SK-N-SH treated with all-trans-retinoic acid at 6 μM for 48 hours (cell line): Measurements from ENCODE around the gene MYO16.

Experiments used
- ATAC-seq: fragments of 200-7000 bp; cut with Tn5 transposase; 3 replicates; pipeline ENCODE4 v1.9.1; 2020; ENCODE audit warnings: mild to moderate bottlenecking, moderate library complexity
- ARNTL ChIP-seq: fragments of 450-650 bp; formaldehyde crosslinking; IDR thresholded peaks from 2 replicates; pipeline ENCODE4 v1.5.0; 2020; ENCODE audit warnings: low read depth, mild to moderate bottlenecking, moderate library complexity, borderline replicate concordance
- BACH2 ChIP-seq: fragments of 250-450 bp; sonication (Bioruptor Pico); IDR thresholded peaks from 2 replicates; pipeline ENCODE4 v1.9.0; 2021; ENCODE audit warnings: mild to moderate bottlenecking, borderline replicate concordance
- CREB5 ChIP-seq: fragments of 250-450 bp; sonication (Bioruptor Pico); IDR thresholded peaks from 2 replicates; pipeline ENCODE4 v1.5.1; 2020; ENCODE audit warnings: low read depth, mild to moderate bottlenecking, moderate library complexity
- CSDC2 ChIP-seq: fragments of 250-450 bp; sonication (Bioruptor Pico); IDR thresholded peaks from 2 replicates; pipeline ENCODE4 v1.5.0; 2020; ENCODE audit warnings: mild to moderate bottlenecking, moderate library complexity
- CSRNP3 ChIP-seq: fragments of 250-450 bp; sonication (Bioruptor Pico); IDR thresholded peaks from 2 replicates; pipeline ENCODE4 v1.5.1; 2021; ENCODE audit warnings: mild to moderate bottlenecking, moderate library complexity
- ESRRG ChIP-seq: fragments of 250-450 bp; sonication (Bioruptor Pico); IDR thresholded peaks from 2 replicates; pipeline ENCODE4 v1.6.1; 2021; ENCODE audit warnings: mild to moderate bottlenecking
- GLIS3 ChIP-seq: fragments of 250-450 bp; sonication (Bioruptor Pico); IDR thresholded peaks from 2 replicates; pipeline ENCODE4 v1.5.0; 2020; ENCODE audit warnings: mild to moderate bottlenecking, moderate library complexity
- OSR1 ChIP-seq: fragments of 250-450 bp; sonication (Bioruptor Pico); IDR thresholded peaks from 2 replicates; pipeline ENCODE4 v1.8.0; 2022; ENCODE audit warnings: moderate library complexity, mild to moderate bottlenecking, inconsistent platforms
- POU6F1 ChIP-seq: fragments of 250-450 bp; sonication (Bioruptor Pico); IDR thresholded peaks from 2 replicates; pipeline ENCODE4 v1.8.0; 2021; ENCODE audit warnings: low read depth, mild to moderate bottlenecking, moderate library complexity, borderline replicate concordance
- PPARA ChIP-seq: fragments of 250-450 bp; sonication (Bioruptor Pico); IDR thresholded peaks from 2 replicates; pipeline ENCODE4 v1.5.0; 2020; ENCODE audit warnings: mild to moderate bottlenecking, borderline replicate concordance
- RARB ChIP-seq: fragments of 250-450 bp; sonication (Bioruptor Pico); IDR thresholded peaks from 2 replicates; pipeline ENCODE4 v1.8.0; 2021; ENCODE audit warnings: mild to moderate bottlenecking, moderate library complexity
- TCF4 ChIP-seq: fragments of 250-450 bp; sonication (Bioruptor Pico); IDR thresholded peaks from 2 replicates; pipeline ENCODE4 v1.8.0; 2021; ENCODE audit warnings: mild to moderate bottlenecking, moderate library complexity, borderline replicate concordance
- TOX ChIP-seq: fragments of 250-450 bp; sonication (Bioruptor Pico); IDR thresholded peaks from 2 replicates; pipeline ENCODE4 v1.8.0; 2021; ENCODE audit warnings: mild to moderate bottlenecking, moderate library complexity, borderline replicate concordance
- TSHZ2 ChIP-seq: fragments of 250-450 bp; sonication (Bioruptor Pico); IDR thresholded peaks from 2 replicates; pipeline ENCODE4 v1.5.0; 2020; ENCODE audit warnings: mild to moderate bottlenecking, moderate library complexity
- ZFP3 ChIP-seq: fragments of 250-450 bp; sonication (Bioruptor Pico); IDR thresholded peaks from 2 replicates; pipeline ENCODE4 v1.5.0; 2020; ENCODE audit warnings: mild to moderate bottlenecking, moderate library complexity
- ZNF565 ChIP-seq: fragments of 450-650 bp; formaldehyde crosslinking; conservative IDR thresholded peaks from 2 replicates; pipeline ENCODE4 v1.5.0; 2020; ENCODE audit warnings: low read depth, mild to moderate bottlenecking, moderate library complexity
- ZNF70 ChIP-seq: fragments of 450-650 bp; formaldehyde crosslinking; IDR thresholded peaks from 2 replicates; pipeline ENCODE4 v1.5.0; 2020; ENCODE audit warnings: mild to moderate bottlenecking, moderate library complexity
- ZNF8 ChIP-seq: fragments of 450-650 bp; formaldehyde crosslinking; IDR thresholded peaks from 2 replicates; pipeline ENCODE4 v1.5.0; 2020; ENCODE audit warnings: mild to moderate bottlenecking, moderate library complexity

The MYO16 gene

GRCh38 chr13:109118521-109118920, 489.1 kb downstream of the MYO16 start:
- no peak for TF ChIP-seq ZNF8 (CRISPR knock-in tag)
- TF ChIP-seq PPARA (CRISPR knock-in tag) = no peak
- TF ChIP-seq ARNTL (CRISPR knock-in tag) = no peak
- no peak for TF ChIP-seq ZFP3 (CRISPR knock-in tag)
- no peak for TF ChIP-seq ESRRG
- no peak for TF ChIP-seq POU6F1 (CRISPR knock-in tag)
- TF ChIP-seq ZNF70 = no peak
- TF ChIP-seq RARB (CRISPR knock-in tag) = no peak
- ATAC-seq = no peak

GRCh38 chr13:109119896-109120295, 490.5 kb downstream of the MYO16 start:
- ATAC-seq = no peak
- TF ChIP-seq CSRNP3 (no peak), POU6F1 (CRISPR knock-in tag) (no peak), OSR1 (CRISPR knock-in tag) (no peak), ZNF565 (no peak), TSHZ2 (CRISPR knock-in tag) (no peak), PPARA (CRISPR knock-in tag) (no peak), CSDC2 (CRISPR knock-in tag) (no peak), BACH2 (CRISPR knock-in tag) (no peak), ARNTL (CRISPR knock-in tag) (no peak), TCF4 (no peak), GLIS3 (CRISPR knock-in tag) (no peak), ZNF70 (no peak)
- TF ChIP-seq, all 23 proteins: peak for 0

- TF ChIP-seq ZFP3 (CRISPR knock-in tag) (no peak), POU6F1 (CRISPR knock-in tag) (no peak)
Measured at GRCh38 chr13:109121826-109122225, 492.4 kb downstream of the MYO16 start.

GRCh38 chr13:109123971-109124370, 494.6 kb downstream of the MYO16 start:
- TF ChIP-seq CSRNP3 (no peak), ZFP3 (CRISPR knock-in tag) (no peak), ZNF8 (CRISPR knock-in tag) (no peak), TOX (CRISPR knock-in tag) (no peak), BACH2 (CRISPR knock-in tag) (no peak), TCF4 (no peak), CREB5 (CRISPR knock-in tag) (no peak)
- ATAC-seq = no peak; the same call in 2 of the 3 replicates

More at GRCh38 chr13:109121826-109122225, 492.4 kb downstream of the MYO16 start:
- no peak for ATAC-seq
